Measurements from ENCODE around the gene FUT3. TPM values are rescaled to one million over a fixed set of nuclear protein-coding genes. Genes with fewer than 3 reads are reported as not detected.

Gene FUT3
- total RNA-seq, 1 donor from 2014 or later = not detected

- DNase-seq (no peak), ATAC-seq (no peak)
- intact Hi-C loops (cut with micrococcal nuclease) = no loop called here
These were observed 43.0 kb downstream of the FUT3 start for GRCh38 chr19:5808120-5808816.

DNA sequence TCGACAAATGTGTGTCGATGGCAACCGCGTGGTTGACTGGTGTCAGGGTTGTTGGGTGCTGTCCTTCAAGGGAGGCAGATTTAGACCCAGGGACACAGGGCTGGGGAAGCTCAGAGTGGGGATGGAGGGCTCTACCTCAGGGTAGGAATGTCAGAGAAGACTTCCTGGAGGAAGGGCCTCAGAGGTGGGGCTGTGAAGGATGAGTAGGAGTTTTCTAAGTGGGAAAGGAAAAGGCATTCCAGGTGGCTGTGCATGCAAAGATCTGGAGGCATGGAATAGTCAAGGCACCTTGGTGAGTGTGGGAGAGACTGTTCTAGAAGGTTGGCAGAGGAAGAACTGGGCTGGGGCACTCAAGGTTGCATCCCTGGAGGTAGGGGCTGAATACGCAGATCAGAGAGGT lies 44.3 kb downstream of the FUT3 start:
- intact Hi-C loops (cut with micrococcal nuclease) = no loop called here
- ATAC-seq = no peak
- no peak for DNase-seq

DNA sequence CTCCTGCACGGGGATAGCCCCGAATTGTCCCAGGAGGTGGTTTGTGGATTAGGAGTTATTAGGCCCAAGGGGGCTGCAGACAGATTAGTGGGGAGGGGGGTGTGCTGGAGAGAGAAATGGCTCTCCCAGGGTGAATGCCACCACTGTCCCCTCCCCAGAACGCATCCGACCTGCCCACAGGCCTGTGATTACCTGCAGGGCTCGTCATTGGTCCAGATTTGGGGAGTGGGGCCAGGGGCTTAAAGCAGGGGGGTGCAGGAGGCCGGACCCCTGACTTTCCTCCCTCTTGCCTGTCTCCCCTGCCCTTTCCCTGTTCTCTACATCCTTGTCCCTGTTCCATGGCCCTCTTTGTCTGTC lies 45.1 kb downstream of the FUT3 start:
- DNase-seq = no peak
- intact Hi-C loops (cut with micrococcal nuclease) = no loop called here
- no peak for ATAC-seq

DNA sequence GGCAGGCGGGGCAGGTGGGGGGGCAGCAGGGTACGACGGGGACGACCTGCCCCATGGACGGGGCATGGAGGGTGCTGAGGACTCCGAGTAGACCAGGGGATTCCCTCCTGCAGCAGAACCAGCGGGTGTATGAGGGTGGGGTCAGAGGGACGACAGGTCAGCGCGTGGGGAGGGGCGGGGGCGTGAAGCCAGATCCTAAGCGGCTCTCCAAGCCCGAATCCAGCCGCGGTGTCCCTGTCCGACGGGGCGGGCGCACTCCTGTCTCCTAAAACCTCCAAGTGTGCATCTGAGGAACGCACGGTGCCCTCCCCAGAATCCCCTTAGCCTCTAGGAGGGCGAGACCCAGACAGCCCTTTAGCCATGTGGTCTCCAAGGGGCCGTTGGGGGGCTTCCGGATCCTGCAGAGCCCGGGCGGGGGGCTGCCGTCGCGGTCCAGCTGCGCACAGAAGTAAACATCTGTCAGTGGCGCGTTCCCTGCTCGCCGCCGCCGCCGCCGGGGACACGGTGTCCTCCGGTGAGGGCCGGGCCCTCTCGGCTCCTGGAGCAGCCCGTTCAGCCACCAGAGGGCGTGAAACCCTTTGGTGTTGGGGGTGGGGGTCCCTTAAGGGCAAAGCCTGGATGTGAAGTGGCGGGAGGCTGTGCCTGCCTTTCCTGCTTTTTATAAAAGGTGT lies 45.7 kb downstream of the FUT3 start:
- intact Hi-C loops (cut with micrococcal nuclease) = no loop called here
- DNase-seq (peak; percentile 84), ATAC-seq (peak; percentile 74)

- intact Hi-C loops (cut with micrococcal nuclease) = no loop called here
- no peak for DNase-seq
- peak; percentile 67 for ATAC-seq
These were observed 46.5 kb downstream of the FUT3 start, which contains the start of gene NRTN for GRCh38 chr19:5804516-5805461. TSS of gene NRTN (plus strand) at chr19:5805067. CDS start at chr19:5824166, 19,099 bp downstream.

DNA sequence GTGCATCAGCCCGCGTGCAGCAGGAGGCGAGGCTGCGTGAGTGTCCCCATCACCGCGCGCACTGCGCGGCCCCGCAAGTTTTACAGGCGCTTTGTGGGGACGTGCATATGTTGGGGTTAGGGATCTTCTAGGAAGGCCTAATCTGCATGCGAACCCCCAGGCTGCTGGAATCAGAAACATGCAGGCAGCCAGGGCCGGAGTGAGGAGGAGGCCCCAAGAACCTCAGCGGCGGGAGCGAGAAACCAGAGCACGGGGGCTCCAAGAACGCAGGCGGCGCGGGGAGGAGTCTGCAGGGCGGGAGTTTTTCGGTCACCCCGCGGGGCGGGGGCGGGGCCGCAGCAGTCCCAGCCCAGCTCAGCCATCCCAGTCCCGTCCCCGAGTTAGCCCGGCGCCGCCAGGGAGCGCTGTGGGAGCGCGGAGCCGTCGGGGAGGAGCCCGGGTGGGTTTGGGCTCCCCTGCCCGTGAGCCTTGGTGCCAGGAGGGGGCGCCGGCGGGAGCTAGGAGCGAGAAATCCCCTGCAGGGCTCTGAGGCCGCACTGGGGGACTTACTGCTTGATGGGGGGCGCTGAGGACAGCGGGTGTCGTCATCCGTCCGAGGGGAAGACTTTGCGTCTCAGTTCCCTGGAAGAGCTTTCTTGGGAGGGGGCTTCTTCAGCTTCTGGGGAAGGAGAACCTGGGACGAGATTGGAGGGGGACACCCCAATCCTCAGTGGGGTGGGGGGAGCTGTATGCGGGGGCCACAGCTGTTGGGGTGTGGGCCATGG lies 47.3 kb downstream of the FUT3 start:
- ATAC-seq (peak; percentile 86), DNase-seq (peak; percentile 91)
- intact Hi-C loops (cut with micrococcal nuclease) = no loop called here

DNA sequence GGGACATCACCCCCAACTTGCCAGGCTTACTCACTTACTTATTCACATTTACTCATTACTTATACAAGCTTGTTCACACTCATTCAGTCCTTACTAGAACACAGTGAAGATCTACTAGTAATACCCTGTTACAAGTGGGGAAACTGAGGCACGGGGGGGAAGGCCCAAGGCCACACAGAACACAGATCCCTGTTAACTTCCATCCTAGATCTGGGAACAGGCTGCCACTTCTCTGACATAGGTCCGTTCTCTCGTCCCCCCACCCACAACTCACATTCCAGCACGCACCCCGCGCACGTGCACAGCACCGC lies 47.9 kb downstream of the FUT3 start:
- intact Hi-C loops (cut with micrococcal nuclease) = no loop called here
- DNase-seq = no peak
- no peak for ATAC-seq

DNA sequence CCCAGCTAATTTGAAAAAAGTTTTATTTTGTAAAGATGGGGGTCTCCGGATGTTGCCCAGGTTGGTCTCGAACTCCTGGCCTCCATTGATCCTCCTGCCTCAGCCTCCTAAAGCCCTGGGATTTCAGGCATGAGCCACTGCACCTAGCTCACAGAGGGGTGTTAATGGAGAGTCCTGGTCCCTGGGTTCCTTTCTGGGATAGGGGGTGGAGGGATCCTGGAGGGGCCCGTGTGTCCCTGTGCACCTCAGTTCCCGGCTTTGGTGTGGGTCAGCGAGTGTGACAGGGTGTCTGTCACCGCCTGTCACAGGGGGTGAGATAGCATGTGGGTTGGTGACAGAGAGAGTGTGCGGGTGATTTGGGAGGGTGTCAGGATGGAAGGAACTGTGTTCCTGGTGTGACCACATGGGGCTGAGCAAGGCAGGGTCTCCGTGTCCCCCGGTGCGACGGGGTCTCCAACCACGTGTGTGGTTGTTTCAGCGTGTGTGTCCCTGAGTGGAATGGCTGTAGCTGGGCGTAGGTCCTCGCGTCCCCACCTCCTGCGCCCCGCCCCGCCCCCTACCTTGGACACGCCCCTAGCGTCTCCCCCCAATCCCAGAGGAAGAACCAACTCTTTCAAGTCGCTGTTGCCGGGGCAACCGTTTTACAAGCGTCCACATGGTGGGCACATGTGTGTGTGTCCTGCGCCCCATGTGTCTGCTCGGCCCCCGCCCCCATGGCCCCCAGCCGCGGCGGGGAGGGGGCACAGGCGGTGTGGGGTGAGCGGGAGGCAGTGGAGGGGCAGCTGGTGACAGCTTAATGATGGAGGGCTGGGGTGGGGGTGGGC lies 49.2 kb downstream of the FUT3 start:
- DNase-seq = no peak
- no peak for ATAC-seq
- intact Hi-C loops (cut with micrococcal nuclease) = no loop called here

- no peak for DNase-seq
- intact Hi-C loops (cut with micrococcal nuclease) = no loop called here
- ATAC-seq = no peak
These were observed 50.6 kb downstream of the FUT3 start for GRCh38 chr19:5800361-5801270.

DNA sequence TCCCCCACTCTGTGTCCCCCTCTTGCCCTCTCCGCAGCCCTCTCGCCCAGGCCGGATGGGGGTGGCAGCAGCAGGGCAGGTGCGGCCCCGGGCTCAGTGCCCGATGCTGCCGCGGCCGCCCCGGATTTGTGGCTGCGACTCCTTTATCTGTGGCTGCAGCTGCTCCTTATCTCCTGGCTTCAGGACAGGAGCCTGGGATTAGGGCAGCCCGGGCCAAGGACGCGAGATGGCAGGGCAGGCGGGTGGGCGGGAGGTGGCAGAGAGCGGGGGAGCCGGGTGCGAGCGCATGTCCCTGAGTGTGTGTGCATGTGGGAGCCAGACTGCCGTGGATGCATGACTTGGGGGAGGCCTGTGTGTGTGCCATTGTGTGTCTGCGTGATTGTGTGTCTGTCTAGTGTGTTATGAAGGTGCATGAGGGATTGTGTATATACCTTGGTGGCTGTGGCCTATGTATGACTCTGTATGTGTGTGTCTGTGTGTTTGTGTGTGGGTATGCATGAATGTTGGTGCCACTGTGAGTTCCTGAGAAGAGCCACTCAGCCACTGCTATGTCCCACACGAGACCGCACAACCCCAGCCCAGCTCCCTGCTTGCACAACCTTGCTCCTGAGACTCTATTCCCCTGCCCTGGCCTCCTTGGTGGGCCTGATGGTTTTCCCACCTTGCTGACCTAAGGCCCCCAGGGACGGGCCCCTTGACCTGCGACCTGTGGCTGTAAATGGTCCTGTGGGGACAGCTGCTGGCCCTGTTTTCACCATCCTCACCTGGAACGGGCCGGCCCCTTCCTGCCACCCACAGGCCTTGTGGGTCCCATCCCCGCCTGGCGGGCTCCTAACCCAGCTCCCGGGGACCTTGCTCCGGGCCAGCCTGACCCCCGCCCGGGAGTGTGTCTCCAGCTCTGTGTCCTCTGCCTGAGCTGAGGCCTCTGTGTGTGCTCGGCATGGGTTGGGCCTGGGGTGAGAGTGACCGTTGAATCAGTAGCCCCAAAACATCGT lies 51.7 kb downstream of the FUT3 start:
- intact Hi-C loops (cut with micrococcal nuclease) = no loop called here
- peak; percentile 71 for DNase-seq
- ATAC-seq = peak; percentile 70

- ATAC-seq = no peak
- intact Hi-C loops (cut with micrococcal nuclease) = no loop called here
- no peak for DNase-seq
These were observed 53.0 kb downstream of the FUT3 start for GRCh38 chr19:5798244-5798643.

- no peak for ATAC-seq
- DNase-seq = no peak
- intact Hi-C loops (cut with micrococcal nuclease) = no loop called here
These were observed 55.8 kb downstream of the FUT3 start for GRCh38 chr19:5795382-5795919.

DNA sequence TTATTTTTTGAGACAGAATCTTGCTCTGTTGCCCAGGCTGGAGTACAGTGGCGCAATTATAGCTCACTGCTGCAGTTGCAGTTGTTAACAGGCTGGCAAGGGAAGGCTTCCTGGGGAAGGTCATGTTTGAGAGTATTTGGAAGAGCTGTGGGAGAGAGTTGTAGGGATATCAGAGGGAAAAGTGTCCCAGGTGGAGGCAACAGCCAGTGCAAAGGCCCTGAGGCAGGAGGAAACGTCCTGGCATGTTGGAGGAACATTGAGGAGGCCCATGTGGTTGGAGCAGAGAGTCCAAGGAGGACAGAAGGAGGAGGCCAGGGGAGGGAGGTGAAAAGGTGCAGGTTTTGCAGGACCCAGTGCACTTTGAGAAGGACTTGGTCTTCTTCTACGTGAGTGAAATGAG lies 58.1 kb downstream of the FUT3 start:
- no peak for ATAC-seq
- intact Hi-C loops (cut with micrococcal nuclease) = loop anchor here (5.0 kb wide), 1 partner anchor 71 kb away; the partner anchor contains the start of genes CATSPERD and LONP1
- DNase-seq = no peak
